Skeletal muscle satellite cell (primary cell): Measurements from ENCODE around the gene CYP4F22.
"Not testable (repeated sequence)": the region's sequence is repeated elsewhere in the genome, so short reads cannot be mapped to it uniquely, and the experiment has no call there.

ENCODE experiments used
- H3K27me3 ChIP-seq: 2 replicates; pipeline ENCODE4 v1.7.0; 2013; ENCODE audit warnings: low read length; ENCODE audit not compliant: control insufficient read depth, insufficient read depth
- H3K36me3 ChIP-seq: 2 replicates; pipeline ENCODE4 v1.7.0; 2013; ENCODE audit warnings: mild to moderate bottlenecking, control low read depth, low read length; ENCODE audit not compliant: insufficient read depth
- H3K4me1 ChIP-seq: 2 replicates; pipeline ENCODE4 v1.7.0; 2013; ENCODE audit warnings: low read length; ENCODE audit not compliant: control insufficient read depth, insufficient read depth
- H3K4me2 ChIP-seq: 2 replicates; pipeline ENCODE4 v1.7.0; 2013; ENCODE audit warnings: mild to moderate bottlenecking, low read length
- H3K4me3 ChIP-seq: 2 replicates; pipeline ENCODE4 v1.7.0; 2013; ENCODE audit warnings: low read length
- H3K9ac ChIP-seq: 2 replicates; pipeline ENCODE4 v1.7.0; 2013; ENCODE audit warnings: mild to moderate bottlenecking, low read depth, low read length, moderate library complexity
- H3K9me3 ChIP-seq: replicated peaks from 2 replicates; pipeline ENCODE4 v1.7.0; 2013; ENCODE audit warnings: mild to moderate bottlenecking, control low read depth, low read length

Gene CYP4F22

GRCh38 chr19:15473821-15474220 lies 34.5 kb upstream of the CYP4F22 start:
- not testable (repeated sequence) for H3K9ac ChIP-seq, H3K36me3 ChIP-seq, H3K9me3 ChIP-seq, H3K4me3 ChIP-seq, H3K4me2 ChIP-seq, H3K4me1 ChIP-seq
- peaks cover 13% of the 10 kb centered on the region for H3K27me3 ChIP-seq

DNA sequence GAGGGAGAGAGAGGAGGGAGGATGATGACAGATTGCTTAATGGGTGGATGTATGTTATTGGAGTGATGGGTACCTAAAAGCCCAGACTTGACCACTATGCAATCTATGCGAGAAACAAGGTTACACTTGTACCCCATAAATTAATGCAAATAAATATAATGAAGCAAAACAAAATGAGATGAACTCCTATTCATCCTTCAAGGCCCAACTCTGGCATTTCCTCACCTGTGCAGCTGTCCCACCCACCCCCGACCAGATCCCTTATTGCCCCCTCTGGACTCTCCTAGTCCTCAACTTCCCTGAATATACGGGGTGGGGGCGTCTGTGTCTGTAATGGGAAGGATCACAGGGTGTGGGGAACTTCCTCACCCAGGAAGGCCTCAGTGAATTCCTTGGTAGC lies 33.2 kb upstream of the CYP4F22 start:
- H3K4me3 ChIP-seq, result no peak overlapping the region
- no peak overlapping the region for H3K9ac ChIP-seq
- H3K36me3 ChIP-seq, result no peaks in the 10 kb centered on the region
- no peak overlapping the region for H3K4me2 ChIP-seq
- H3K27me3 ChIP-seq, result no peaks in the 10 kb centered on the region
- H3K4me1 ChIP-seq, result no peaks in the 10 kb centered on the region
- no peaks in the 10 kb centered on the region for H3K9me3 ChIP-seq

GRCh38 chr19:15475611-15476010 lies 32.7 kb upstream of the CYP4F22 start:
- Histone ChIP-seq H3K4me2 (no peak overlapping the region), H3K9ac (no peak overlapping the region), H3K36me3 (no peaks in the 10 kb centered on the region), H3K27me3 (no peaks in the 10 kb centered on the region), H3K4me3 (no peak overlapping the region), H3K9me3 (no peaks in the 10 kb centered on the region), H3K4me1 (no peaks in the 10 kb centered on the region)

DNA sequence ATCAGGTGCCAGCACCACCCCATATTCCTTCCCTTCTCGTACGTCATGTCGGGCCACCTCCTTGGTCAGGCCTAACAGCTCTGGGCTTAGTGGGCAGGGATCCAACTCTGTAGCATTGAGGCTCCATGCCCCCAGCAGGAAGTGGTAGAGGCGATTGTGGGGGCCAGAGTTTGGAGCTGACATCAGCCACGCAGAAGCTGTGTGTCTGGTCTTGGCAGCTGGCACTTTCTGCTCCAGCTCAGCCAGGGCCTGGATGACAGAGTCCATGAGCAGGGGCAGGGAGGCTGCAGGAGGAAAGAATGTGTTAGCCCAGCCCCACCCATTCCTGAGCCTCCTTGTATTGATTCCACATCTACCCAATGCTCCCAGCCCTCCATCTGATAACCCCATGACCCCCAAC lies 32.0 kb upstream of the CYP4F22 start:
- Histone ChIP-seq H3K4me2 (no peak overlapping the region), H3K4me1 (no peaks in the 10 kb centered on the region), H3K9ac (no peak overlapping the region), H3K27me3 (no peaks in the 10 kb centered on the region), H3K9me3 (no peaks in the 10 kb centered on the region), H3K4me3 (no peak overlapping the region), H3K36me3 (no peaks in the 10 kb centered on the region)

DNA sequence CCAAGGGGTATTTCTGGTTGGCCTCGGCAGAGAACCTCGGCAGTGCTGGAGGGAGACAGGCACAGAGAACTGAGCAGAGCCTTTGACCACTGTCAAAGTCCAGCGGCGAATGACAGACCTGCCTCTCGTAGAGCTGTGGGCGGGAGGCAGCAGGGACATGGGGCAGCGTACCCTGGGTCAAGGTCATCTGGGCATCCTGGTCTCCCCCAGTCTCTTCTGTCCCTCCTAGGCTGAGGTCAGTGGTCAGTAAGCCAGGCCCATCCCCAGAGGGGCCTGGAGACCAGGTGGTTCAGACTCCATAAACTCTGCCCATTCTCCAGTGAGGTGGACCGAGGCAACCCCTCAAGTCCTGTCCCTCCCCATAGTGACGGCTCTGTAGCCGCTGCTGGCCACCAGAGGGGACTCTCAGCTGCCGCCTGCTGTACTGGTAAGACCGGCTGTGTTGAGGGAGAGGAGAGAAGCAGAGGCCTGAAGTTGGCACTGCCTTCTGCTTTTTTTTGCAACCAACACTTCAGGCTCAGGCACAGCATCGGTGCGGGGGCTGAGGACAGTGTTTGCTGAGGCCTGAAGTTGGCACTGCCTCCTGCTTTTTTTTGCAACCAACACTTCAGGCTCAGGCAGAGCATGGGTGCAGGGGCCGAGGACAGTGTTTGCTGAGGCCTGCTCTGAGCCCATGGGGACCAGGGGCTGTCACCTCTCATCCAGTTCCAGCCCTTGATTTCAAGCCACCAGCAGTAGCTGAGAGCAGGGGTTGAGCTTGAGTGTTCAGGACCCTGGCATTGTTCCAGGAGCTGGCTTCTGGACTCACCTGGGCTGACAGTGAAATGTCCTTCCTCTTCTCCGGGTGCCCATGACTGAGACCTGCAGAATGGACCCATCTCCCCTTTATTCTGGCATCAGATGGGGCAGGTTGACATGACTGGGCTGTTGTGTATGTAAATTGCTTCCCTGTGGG lies 28.7 kb upstream of the CYP4F22 start, which contains the start of gene PGLYRP2:
TSS of gene PGLYRP2 (minus strand) at position 111 of the 955 bp plus-strand sequence. CDS start 130 bp downstream, outside the sequence.
- H3K27me3 ChIP-seq, result no peaks in the 10 kb centered on the region
- H3K36me3 ChIP-seq, result no peaks in the 10 kb centered on the region
- no peak within 1 kb of the TSS for H3K9ac ChIP-seq
- H3K4me2 ChIP-seq, result no peak within 1 kb of the TSS
- no peaks in the 10 kb centered on the region for H3K4me1 ChIP-seq
- no peaks in the 10 kb centered on the region for H3K9me3 ChIP-seq
- no peak within 1 kb of the TSS for H3K4me3 ChIP-seq

- H3K27me3 ChIP-seq, H3K4me3 ChIP-seq, H3K4me2 ChIP-seq, H3K9ac ChIP-seq, H3K9me3 ChIP-seq, H3K36me3 ChIP-seq, H3K4me1 ChIP-seq: not testable (repeated sequence)
Observed at GRCh38 chr19:15480996-15481395, 27.3 kb upstream of the CYP4F22 start.

- H3K9ac ChIP-seq, H3K9me3 ChIP-seq, H3K27me3 ChIP-seq, H3K36me3 ChIP-seq, H3K4me2 ChIP-seq, H3K4me1 ChIP-seq, H3K4me3 ChIP-seq: not testable (repeated sequence)
Observed at GRCh38 chr19:15485768-15486167, 22.6 kb upstream of the CYP4F22 start.

GRCh38 chr19:15487038-15487437 lies 21.3 kb upstream of the CYP4F22 start:
- Histone ChIP-seq H3K9me3 (no peaks in the 10 kb centered on the region), H3K27me3 (no peaks in the 10 kb centered on the region), H3K4me2 (no peak overlapping the region), H3K9ac (no peak overlapping the region), H3K4me1 (no peaks in the 10 kb centered on the region), H3K4me3 (no peak overlapping the region), H3K36me3 (no peaks in the 10 kb centered on the region)

GRCh38 chr19:15488489-15489226 lies 19.7 kb upstream of the CYP4F22 start:
- Histone ChIP-seq H3K36me3 (no peaks in the 10 kb centered on the region), H3K9me3 (no peaks in the 10 kb centered on the region), H3K4me1 (no peaks in the 10 kb centered on the region), H3K4me3 (no peak overlapping the region), H3K27me3 (no peaks in the 10 kb centered on the region), H3K4me2 (no peak overlapping the region), H3K9ac (no peak overlapping the region)

DNA sequence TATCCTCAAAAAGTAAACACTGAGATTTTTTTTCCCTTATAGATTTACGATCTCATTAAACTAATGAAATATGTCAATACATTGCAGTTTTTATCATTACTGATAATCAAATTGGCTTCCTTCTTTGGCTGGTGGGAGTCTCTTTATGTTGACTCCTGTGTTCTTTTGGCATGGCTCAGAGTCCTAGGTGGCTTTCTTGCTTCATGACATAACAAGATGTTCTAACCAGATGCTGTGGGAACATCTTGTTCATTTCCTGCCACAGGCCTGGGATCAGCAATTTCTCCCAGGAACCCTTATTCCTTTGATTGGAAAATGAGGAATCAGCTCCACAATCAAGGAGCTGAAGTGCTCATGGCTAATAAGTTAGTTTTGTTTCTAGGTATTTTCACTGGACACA lies 13.2 kb upstream of the CYP4F22 start:
- Histone ChIP-seq H3K4me1 (no peaks in the 10 kb centered on the region), H3K9ac (no peak overlapping the region), H3K4me3 (no peak overlapping the region), H3K27me3 (no peaks in the 10 kb centered on the region), H3K36me3 (no peaks in the 10 kb centered on the region), H3K4me2 (no peak overlapping the region), H3K9me3 (no peaks in the 10 kb centered on the region)

GRCh38 chr19:15498156-15498858 lies 10.0 kb upstream of the CYP4F22 start:
- H3K4me3 ChIP-seq, result no peak overlapping the region
- H3K4me2 ChIP-seq, result no peak overlapping the region
- H3K36me3 ChIP-seq, result no peaks in the 10 kb centered on the region
- H3K4me1 ChIP-seq, result no peaks in the 10 kb centered on the region
- no peaks in the 10 kb centered on the region for H3K9me3 ChIP-seq
- no peak overlapping the region for H3K9ac ChIP-seq
- peaks cover 3% of the 10 kb centered on the region for H3K27me3 ChIP-seq
